GM06990 (cell line): Measurements from ENCODE around the gene VAV1.

ENCODE experiments used
- DNase-seq: peaks from one replicate; pipeline ENCODE4 v3.0.0-alpha.2; 2011; ENCODE audit not compliant: insufficient read length; ENCODE audit errors: extremely low read depth
- H3K27me3 ChIP-seq: replicated peaks from 2 replicates; pipeline ENCODE4 v1.6.0; 2011; ENCODE audit warnings: low read length; ENCODE audit not compliant: control insufficient read depth, insufficient read depth
- H3K36me3 ChIP-seq: 2 replicates; pipeline ENCODE4 v1.5.1; 2011; ENCODE audit warnings: low read length; ENCODE audit not compliant: control insufficient read depth, insufficient read depth
- H3K4me3 ChIP-seq: replicated peaks from 2 replicates; pipeline ENCODE4 v1.5.1; 2011; ENCODE audit warnings: low read depth, mild to moderate bottlenecking, control low read depth, low read length
- TF ChIP-seq, protein P1 (sequence below): IDR thresholded peaks from 2 replicates; pipeline ENCODE4 v1.5.1; 2011; ENCODE audit warnings: low read length, control low read depth, mild to moderate bottlenecking, inconsistent platforms; ENCODE audit not compliant: insufficient read depth, poor library complexity, severe bottlenecking

VAV1 gene

GRCh38 chr19:6728346-6728745 is 44.2 kb upstream of the VAV1 start:
- no peak overlapping the region for H3K4me3 ChIP-seq
- no peak for DNase-seq
- TF ChIP-seq, protein P1, sequence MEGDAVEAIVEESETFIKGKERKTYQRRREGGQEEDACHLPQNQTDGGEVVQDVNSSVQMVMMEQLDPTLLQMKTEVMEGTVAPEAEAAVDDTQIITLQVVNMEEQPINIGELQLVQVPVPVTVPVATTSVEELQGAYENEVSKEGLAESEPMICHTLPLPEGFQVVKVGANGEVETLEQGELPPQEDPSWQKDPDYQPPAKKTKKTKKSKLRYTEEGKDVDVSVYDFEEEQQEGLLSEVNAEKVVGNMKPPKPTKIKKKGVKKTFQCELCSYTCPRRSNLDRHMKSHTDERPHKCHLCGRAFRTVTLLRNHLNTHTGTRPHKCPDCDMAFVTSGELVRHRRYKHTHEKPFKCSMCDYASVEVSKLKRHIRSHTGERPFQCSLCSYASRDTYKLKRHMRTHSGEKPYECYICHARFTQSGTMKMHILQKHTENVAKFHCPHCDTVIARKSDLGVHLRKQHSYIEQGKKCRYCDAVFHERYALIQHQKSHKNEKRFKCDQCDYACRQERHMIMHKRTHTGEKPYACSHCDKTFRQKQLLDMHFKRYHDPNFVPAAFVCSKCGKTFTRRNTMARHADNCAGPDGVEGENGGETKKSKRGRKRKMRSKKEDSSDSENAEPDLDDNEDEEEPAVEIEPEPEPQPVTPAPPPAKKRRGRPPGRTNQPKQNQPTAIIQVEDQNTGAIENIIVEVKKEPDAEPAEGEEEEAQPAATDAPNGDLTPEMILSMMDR = no peak

GRCh38 chr19:6729573-6730152 is 42.8 kb upstream of the VAV1 start:
- no peaks in the 10 kb centered on the region for H3K27me3 ChIP-seq
- TF ChIP-seq, protein P1 = no peak
- no peak overlapping the region for H3K4me3 ChIP-seq
- peaks cover 18% of the 10 kb centered on the region for H3K36me3 ChIP-seq
- DNase-seq = no peak

More at GRCh38 chr19:6728346-6728745, 44.2 kb upstream of the VAV1 start:
- peaks cover 15% of the 10 kb centered on the region for H3K36me3 ChIP-seq
- H3K27me3 ChIP-seq = no peaks in the 10 kb centered on the region

DNA sequence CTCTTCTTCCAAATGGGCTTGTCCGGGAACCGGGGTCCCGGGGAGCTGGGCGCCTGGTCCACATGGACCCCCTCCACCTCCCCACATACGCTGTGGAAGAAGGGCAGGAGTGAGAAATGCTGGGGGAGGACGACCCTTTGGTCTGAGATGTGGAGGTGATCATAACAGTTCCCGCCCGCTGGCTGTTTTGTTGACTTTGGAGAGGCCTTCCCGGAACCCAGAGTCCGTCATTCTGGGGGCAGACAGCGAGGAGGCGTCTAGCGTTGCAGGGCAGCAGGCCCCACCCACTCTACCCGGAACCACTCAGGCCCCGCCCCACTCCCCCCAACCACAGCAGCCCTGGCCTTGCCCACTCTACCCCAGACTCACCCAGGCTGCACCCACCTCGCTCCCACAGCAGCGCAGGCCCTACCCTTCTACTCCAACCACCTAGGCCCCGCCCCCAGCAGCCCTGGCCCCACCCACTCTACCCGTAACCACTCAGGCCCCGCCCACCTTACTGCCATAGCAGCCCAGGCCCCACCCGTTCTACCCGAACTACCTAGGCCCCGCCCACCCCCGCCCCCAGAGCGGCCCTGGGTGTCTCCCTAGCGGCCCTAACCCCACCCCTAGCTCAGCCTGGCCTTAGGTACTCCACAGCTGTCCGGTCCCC is 42.2 kb upstream of the VAV1 start:
- no peak for DNase-seq
- H3K36me3 ChIP-seq = peaks cover 18% of the 10 kb centered on the region
- no peaks in the 10 kb centered on the region for H3K27me3 ChIP-seq
- TF ChIP-seq, protein P1 = no peak
- no peak overlapping the region for H3K4me3 ChIP-seq

DNA sequence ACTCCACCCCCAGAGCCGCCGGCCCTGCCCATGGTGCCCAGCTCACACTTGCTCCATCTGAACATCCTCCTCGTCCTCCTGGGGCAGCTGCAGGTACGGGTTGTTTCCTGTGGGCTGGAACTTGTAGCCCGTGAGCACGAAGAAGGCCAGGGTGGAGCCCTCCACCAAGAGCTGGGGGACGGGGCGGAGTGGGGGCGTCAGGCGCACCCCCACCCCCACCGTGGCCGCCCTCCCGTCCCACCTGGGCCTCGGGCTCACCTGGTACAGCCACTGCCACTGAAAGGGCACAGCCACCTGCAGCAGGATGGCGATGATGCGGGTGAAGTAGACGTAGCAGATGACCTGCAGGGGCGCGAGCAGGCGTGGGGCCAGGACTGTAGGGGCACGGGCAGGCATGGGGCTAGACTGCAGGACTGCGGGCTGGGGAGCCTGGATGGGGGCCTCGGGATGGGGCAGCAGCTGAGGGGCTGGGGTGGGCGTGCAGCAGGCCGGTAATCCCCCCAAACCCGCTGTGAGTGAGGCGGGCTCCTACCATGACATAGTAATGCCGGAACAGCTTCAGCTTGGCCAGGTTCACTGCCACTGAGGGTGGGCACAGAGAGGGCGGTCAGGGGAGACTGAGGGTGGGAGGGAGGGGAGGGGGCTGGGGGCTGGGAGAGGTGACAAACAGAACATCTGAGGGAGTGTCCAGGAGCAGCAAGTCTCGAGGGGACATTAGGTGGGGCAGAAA is 41.4 kb upstream of the VAV1 start:
- no peak for DNase-seq
- TF ChIP-seq, protein P1 = no peak
- Histone ChIP-seq H3K36me3 (peaks cover 18% of the 10 kb centered on the region), H3K27me3 (no peaks in the 10 kb centered on the region), H3K4me3 (no peak overlapping the region)

DNA sequence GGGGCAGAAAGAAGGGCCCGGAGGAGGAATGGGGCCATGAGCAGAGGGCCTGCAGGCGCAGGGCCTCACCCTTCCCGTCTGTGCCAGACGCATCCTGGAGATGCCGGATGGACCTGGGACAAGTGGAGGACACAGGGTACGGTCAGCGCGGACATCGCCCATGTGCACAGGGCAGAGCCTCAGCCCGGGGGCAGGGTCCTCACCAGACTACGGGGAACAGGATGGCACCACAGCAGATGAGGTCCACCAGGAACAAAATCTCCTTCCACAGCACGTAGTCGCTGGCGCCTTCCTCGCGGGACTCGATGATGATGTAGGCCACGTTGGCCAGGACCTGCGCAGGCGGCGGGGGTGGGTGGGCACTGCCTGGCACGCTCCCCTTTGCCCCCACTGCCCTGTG is 40.7 kb upstream of the VAV1 start:
- TF ChIP-seq, protein P1 = no peak
- no peaks in the 10 kb centered on the region for H3K27me3 ChIP-seq
- DNase-seq = no peak
- H3K4me3 ChIP-seq = no peak overlapping the region
- peaks cover 18% of the 10 kb centered on the region for H3K36me3 ChIP-seq
